A673 (cell line): Measurements from ENCODE around the gene LAMTOR4.

Experiments used
- CTCF ChIP-seq: fragments of 300-800, 200-600 bp; sonication (generic); conservative IDR thresholded peaks from 2 replicates; pipeline ENCODE4 v1.5.1; 2017; ENCODE audit warnings: low read depth, mild to moderate bottlenecking, antibody characterized with exemption, low read length, moderate library complexity, mixed read lengths
- EZH2 ChIP-seq: fragments of 200-600 bp; sonication (generic); IDR thresholded peaks from 2 replicates; pipeline ENCODE4 v1.6.1; 2017; ENCODE audit warnings: borderline replicate concordance, low read depth, mild to moderate bottlenecking, mixed read lengths, antibody characterized with exemption, low read length; ENCODE audit not compliant: poor library complexity, severe bottlenecking

GRCh38 chr7:100122568-100122967, 26.1 kb upstream of the LAMTOR4 start:
- TF ChIP-seq CTCF = no peak
- TF ChIP-seq EZH2 = no peak
